GM12801 (cell line): Measurements from ENCODE around the gene ITPRID2.

Experiments used
- TF ChIP-seq, protein P1 (sequence below): IDR thresholded peaks from one replicate; pipeline ENCODE4 v1.5.1; 2011; ENCODE audit warnings: control low read depth; ENCODE audit not compliant: insufficient read length; ENCODE audit errors: extremely low read depth

Gene ITPRID2

DNA sequence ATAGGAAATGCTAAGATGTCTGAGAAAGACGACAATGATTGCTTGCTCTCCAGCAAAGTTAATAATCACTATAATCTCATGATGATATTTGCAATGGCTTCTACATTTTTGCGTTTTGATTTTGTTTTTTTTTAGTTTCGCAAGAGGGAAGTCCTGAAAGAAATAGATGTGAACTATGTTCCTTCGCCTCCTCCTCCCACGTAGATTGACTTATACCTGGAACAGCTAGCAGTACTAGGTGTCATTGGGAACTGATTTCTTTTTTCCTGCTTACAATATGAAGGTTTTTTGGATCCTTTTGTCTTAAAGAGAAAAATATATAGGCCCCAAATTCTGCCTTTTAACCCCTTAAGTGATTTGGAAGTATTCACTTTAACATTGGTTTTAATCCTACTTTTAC lies 26.7 kb downstream of the ITPRID2 start:
- TF ChIP-seq, protein P1, sequence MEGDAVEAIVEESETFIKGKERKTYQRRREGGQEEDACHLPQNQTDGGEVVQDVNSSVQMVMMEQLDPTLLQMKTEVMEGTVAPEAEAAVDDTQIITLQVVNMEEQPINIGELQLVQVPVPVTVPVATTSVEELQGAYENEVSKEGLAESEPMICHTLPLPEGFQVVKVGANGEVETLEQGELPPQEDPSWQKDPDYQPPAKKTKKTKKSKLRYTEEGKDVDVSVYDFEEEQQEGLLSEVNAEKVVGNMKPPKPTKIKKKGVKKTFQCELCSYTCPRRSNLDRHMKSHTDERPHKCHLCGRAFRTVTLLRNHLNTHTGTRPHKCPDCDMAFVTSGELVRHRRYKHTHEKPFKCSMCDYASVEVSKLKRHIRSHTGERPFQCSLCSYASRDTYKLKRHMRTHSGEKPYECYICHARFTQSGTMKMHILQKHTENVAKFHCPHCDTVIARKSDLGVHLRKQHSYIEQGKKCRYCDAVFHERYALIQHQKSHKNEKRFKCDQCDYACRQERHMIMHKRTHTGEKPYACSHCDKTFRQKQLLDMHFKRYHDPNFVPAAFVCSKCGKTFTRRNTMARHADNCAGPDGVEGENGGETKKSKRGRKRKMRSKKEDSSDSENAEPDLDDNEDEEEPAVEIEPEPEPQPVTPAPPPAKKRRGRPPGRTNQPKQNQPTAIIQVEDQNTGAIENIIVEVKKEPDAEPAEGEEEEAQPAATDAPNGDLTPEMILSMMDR = no peak

DNA sequence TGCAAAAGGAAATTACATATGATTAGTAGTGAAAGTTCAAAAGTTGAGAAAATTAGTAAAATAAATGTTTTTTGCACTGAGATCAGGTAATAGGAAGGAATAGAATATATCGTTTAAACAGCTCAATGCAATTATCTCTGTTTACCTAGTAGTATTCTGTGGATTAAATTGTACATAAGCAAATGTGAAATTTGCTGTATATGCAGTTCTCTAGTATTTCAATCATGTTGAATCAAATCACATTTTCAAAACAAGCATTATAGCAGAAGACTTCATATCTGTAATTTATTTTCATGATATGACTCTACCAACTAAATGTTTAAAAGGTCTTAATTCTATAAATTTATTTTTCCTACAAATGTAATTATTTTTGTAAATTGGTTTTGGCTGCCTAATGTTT lies 31.6 kb downstream of the ITPRID2 start:
- TF ChIP-seq, protein P1 = no peak

DNA sequence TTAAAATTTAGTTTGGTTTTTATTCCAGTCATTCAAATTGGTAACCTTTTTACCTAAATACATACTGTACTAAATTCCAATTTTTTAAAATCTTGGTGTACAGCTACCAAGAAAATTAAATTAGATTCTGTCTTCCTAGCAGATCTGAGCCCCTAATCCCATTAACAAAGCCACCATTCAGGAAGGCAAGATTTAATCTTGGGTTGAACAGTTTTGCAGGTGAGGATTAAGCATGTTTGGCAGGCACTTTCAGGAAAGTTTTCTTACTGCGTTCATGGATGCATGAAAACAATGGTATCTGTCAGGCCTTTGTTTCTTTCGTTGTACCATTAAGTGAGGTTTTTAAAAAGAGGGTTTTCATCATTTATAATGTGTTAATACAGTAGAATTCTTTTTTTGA lies 32.8 kb downstream of the ITPRID2 start:
- TF ChIP-seq, protein P1 = no peak

DNA sequence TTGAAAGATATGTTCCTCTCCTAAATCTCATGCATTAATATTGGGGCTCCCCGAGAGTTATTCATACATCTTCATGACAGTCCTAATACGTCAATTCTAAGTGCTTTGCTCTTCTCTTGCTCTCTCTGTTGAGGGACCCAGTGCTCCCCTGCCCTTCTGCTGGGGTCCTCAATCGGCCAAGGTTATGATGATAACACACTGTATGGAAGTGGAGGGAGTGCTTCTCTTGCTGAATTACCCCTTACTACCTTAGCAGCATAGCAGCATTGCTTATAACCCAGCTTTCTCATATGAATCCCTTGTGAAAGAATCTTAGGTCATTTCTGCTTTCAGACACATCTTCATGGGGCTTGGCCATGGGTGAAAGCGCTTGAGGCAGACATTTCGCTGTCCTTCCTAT lies 43.2 kb downstream of the ITPRID2 start:
- TF ChIP-seq, protein P1 = no peak

DNA sequence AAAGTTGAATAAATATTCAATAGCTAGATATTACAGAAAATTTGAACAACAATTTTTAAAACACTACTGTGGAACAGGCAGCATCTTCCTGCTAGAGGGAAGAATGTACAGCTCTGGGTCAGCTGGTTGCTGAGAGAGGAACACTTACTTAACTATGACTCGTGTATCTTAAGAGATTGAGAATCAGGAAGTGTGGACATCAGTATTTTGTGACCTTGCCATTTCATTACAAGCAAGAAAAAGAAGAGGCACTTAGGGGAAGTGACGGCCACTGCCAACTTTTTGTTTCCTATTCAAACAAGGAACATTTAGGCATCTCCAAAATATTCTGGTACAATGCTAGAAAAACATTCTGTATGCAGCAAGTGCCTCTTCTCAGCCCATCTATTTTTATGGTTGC lies 45.9 kb downstream of the ITPRID2 start:
- TF ChIP-seq, protein P1 = no peak

DNA sequence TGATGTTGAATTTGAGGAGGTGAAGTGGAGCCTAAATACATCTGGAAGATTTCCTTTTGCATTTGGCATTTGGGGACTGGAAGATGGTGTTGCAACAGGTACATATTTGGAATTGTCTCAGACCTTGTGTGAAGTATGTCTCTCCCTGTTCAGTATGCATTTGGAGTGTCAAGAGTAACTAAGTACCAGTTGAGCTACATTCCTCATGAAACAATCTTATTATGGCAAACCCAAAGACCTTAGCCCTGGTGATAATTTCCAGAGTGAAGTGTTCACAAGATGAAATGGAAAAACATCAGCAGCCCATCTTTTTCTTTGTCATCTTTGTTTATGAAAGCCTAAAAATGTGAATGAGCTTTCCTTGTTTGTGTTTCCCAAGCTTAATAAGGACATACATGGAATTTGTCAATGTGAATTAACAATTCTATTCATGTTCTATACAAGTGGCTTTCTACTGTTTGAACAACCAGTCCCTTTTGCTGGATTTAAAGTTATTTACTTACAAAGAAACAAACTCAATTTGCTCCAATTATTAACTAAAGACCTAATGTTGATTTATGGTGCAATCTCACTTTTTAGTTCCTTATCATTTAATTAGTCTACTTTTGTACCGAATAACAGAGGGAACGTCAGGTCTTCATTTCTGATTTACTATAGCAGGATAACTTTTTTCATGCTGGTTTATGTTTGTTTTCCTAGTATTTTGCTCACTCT lies 52.0 kb downstream of the ITPRID2 start:
- TF ChIP-seq, protein P1 = no peak

DNA sequence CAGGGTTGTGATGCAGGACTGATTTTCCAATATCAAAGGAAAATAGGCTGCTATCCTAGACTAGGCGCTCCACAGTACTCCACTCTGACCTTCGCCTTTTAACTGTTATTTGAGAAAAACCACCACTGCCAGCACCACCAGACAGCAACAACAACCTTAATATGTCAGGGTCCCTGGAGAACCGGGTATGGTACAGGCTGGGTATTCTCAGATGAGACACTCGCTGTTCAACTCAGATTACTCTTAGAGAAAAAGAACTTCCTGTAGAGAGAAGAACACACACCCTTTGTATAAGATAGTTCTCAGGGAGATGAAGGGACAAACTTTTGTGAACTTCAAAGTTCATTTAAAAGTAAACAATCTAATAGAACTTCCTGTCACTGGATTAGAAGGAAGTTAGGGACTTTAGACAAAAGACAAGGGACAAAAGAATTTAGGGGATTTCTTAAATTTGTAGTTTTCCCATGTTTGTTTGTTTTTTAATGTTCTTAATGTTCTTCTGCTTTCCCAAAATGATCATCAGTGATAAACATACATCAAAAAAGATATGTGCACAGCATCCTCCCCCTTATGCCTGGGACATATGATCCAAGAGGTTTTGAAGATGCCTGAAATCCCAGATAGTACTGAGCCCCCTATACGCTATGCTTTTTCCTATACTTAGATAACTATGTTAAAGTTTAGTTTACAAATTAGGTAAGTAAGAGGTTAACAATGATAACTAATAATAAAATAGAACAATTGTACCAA lies 52.8 kb downstream of the ITPRID2 start:
- TF ChIP-seq, protein P1 = no peak
